ENCODE data around the gene TFPI2.

DNA sequence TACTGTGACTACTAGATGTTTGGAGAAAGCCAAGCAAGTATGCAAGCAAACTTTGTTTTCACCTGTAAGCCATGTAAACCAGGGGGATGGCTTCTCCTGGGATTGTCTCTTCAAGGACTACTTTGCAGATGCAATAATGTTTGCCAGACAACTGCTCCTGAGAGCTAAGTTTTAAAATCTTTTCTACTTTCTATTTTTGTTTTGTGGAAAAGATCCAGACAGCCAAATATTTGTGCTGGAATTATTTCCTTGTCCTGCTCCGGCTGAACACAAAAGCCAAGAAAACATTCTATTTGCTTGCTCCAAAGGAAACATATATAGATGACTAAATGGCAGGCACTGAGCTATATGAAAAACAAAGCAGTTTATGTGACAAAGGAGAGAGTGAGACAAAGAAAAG is 51.6 kb downstream of the TFPI2 start:
- TF ChIP-seq EZH2 (IDR thresholded peaks at IDR 0.05; ENCODE audit: low read length, unreplicated experiment): no peak
- no peak for TF ChIP-seq EZH2phosphoT487 (IDR thresholded peaks at IDR 0.05; ENCODE audit: borderline replicate concordance, low read length)

Measured in PC-3 (cell line).